ENCODE measurements around the gene FBXL16. TPM values are rescaled to one million over a fixed set of nuclear protein-coding genes. Genes with fewer than 3 reads are reported as not detected.

The FBXL16 gene
- total and polyA plus RNA-seq, 2 of the 13 experiments (the other 11 are each of a cell fraction or from before 2014, with no cell fraction given), result 0.22 to 2.0 TPM

GRCh38 chr16:695355-696089, 10.1 kb downstream of the FBXL16 start (continued):
- no peak for TF ChIP-seq SMYD3 (CRISPR knock-in tag; IDR thresholded peaks at IDR 0.05)
- no peak for TF ChIP-seq ZNF572 (CRISPR knock-in tag; IDR thresholded peaks at IDR 0.05)
- peak; percentile 82; the same call in 1 of the 2 replicates for TF ChIP-seq IRF9 (CRISPR knock-in tag; IDR thresholded peaks at IDR 0.05; ENCODE audit: borderline replicate concordance)
- no peak for TF ChIP-seq ZNF33A (CRISPR knock-in tag; IDR thresholded peaks at IDR 0.05; ENCODE audit: borderline replicate concordance)
- no peak for TF ChIP-seq ZFP1 (CRISPR knock-in tag; IDR thresholded peaks at IDR 0.05)
- TF ChIP-seq ZMAT3 (CRISPR knock-in tag; conservative IDR thresholded peaks at IDR 0.05), result peak; percentile 65; the same call in 1 of the 2 replicates
- no peak for TF ChIP-seq MYNN (CRISPR knock-in tag; IDR thresholded peaks at IDR 0.05; ENCODE audit: low read depth)
- peak; percentile 20; the same call in 1 of the 2 replicates for TF ChIP-seq THAP11 (CRISPR knock-in tag; IDR thresholded peaks at IDR 0.05)
- TF ChIP-seq ZNF430 (CRISPR knock-in tag; IDR thresholded peaks at IDR 0.05), result no peak
- TF ChIP-seq ZNF383 (CRISPR knock-in tag; IDR thresholded peaks at IDR 0.05; ENCODE audit: borderline replicate concordance), result no peak
- TF ChIP-seq TOPORS (CRISPR knock-in tag; IDR thresholded peaks at IDR 0.05), result no peak
- TF ChIP-seq GATAD1 (CRISPR knock-in tag; IDR thresholded peaks at IDR 0.05), result no peak
- TF ChIP-seq HINFP (CRISPR knock-in tag; IDR thresholded peaks at IDR 0.05; ENCODE audit: low read depth), result peak; percentile 42; the same call in 1 of the 2 replicates
- no peak for TF ChIP-seq NFIC (IDR thresholded peaks at IDR 0.05; ENCODE audit: low read length)
- no peak for TF ChIP-seq PHB2 (IDR thresholded peaks at IDR 0.05; ENCODE audit: partially characterized antibody)
- peak; percentile 96 for TF ChIP-seq HNRNPLL (IDR thresholded peaks at IDR 0.05; ENCODE audit: low read depth, low read length, poor library complexity, severe bottlenecking)
- no peak for TF ChIP-seq PRDM10 (CRISPR knock-in tag; IDR thresholded peaks at IDR 0.05; ENCODE audit: low read depth)
- TF ChIP-seq ZNF597 (CRISPR knock-in tag; IDR thresholded peaks at IDR 0.05), result no peak
